Measurements from ENCODE around the gene SYT7. TPM values are rescaled to one million over a fixed set of nuclear protein-coding genes. Genes with fewer than 3 reads are reported as not detected.

Gene SYT7
- polyA plus RNA-seq, 1 donor: 3.4 TPM

GRCh38 chr11:61534933-61535839, 45.7 kb downstream of the SYT7 start:
- DNase-seq: no peak

DNA sequence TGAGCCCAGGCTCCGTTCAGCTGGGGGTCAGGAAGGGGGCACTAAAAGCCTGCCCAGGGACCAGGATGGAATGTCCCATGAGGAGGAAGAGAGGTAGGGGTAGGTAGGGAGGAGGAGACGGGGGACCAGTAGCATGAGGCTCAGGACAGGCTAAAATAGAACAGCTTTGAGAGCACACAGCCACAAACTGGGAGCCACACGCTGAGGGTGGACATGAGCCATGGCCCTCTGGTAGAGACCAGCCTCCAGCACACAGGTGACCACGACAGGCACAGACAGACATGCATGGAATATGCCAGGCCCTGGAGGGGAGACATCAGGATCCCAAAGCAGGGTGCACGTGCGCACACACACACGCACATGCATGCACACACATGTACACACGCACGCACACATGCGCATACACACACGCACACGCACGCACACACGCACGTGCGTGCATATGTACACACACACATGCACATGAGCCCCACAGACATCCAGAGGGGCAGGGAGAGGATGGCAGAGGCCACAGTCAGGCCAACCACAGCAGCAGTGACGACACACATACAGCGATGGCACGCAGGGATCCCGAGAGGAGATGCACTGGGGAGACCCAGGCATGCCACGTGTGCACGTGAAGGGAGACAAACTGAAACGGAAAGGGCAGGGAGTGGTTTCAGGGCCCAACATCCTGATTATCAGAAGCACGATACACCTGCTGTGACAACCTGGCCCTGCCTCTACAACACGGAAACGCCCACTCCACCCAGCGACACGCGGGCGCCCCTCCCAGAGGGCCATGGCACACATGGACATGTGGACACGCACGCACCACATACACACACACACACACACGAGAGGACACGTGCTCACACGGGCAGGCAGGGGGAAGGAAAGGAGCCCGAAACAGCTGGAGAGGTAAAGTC, 46.6 kb downstream of the SYT7 start:
- no peak for DNase-seq

DNA sequence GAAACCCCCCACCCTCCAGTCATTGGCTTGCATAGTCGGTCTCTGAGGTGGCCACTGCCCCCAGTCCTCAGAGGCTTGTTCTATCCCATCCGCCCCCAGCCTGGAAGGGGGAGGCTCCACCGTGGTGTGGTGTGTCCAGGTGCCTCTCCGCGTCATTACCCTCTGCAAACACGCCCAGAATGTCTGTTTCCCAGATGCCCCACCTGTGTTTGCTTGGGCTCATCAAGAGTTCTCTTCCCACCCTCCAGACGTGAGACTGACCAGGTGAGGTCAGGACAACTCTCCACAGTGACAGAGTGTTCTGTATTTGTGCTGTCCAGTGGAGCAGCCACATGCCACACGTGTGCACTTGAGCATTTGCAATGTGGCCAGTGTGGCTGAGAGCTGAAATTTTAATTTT, 47.5 kb downstream of the SYT7 start:
- DNase-seq: no peak

DNA sequence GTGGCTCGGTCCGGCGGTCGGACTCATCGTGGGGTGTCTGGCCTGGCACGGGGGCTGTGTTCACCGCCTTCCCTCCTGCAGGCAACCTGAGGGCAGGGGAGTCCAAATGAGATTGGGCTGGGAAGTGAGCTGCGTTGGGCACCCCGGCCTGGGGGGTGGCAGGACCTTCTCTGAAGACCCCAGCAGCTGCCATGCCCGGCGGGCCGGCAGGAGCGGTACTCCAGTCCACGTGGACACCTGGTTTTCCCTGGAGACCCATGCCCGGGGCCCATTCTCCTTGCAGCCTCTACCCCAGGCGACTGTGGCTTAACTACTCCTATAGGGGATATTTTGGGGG, 47.9 kb downstream of the SYT7 start:
- DNase-seq: no peak

GRCh38 chr11:61532134-61533038, 48.5 kb downstream of the SYT7 start:
- DNase-seq: no peak

DNA sequence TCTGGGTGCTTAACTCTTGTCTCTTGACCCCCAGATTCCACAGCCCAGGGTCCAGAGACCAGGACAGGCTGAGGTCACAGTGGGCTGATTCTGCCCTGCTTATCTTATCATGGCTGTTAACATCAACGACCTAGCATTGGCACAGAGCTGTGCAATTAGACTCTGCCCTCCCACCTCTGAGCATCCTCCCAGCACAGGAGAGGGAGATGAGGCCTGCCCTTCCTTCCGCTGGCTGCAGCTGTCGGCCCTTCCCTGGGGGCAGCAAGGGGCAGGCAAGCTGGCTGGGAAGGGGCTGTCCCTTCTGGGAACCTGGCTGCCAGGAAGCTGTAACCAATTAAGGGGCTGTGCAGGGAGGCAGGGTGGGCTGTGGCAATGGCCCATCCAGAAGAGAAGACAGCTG, 49.8 kb downstream of the SYT7 start:
- DNase-seq: no peak

GRCh38 chr11:61529537-61530225, 51.2 kb downstream of the SYT7 start:
- no peak for DNase-seq

- no peak for DNase-seq
Measured at GRCh38 chr11:61528114-61528513, 52.8 kb downstream of the SYT7 start.

- DNase-seq: no peak
Measured at GRCh38 chr11:61526956-61527731, 53.7 kb downstream of the SYT7 start.

DNA sequence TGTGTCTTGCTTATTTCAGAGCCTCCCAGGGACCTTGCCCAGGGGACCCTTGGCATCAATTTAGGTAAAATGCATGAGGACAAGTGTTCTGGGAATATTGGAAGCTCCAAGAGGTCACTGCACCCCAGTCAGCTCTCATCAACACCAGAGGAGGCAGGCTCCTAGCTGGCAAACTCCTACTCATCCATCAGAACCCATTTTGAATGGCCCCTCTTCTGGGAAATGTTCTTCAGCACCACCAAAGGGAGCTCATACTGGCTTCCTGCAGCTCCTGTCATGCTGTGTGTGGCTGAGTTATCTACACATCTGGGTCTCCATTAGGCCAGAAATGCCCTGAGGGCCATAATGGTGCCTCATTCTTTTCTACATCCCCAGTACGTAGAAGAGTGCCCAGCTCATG, 54.6 kb downstream of the SYT7 start:
- DNase-seq: no peak

DNA sequence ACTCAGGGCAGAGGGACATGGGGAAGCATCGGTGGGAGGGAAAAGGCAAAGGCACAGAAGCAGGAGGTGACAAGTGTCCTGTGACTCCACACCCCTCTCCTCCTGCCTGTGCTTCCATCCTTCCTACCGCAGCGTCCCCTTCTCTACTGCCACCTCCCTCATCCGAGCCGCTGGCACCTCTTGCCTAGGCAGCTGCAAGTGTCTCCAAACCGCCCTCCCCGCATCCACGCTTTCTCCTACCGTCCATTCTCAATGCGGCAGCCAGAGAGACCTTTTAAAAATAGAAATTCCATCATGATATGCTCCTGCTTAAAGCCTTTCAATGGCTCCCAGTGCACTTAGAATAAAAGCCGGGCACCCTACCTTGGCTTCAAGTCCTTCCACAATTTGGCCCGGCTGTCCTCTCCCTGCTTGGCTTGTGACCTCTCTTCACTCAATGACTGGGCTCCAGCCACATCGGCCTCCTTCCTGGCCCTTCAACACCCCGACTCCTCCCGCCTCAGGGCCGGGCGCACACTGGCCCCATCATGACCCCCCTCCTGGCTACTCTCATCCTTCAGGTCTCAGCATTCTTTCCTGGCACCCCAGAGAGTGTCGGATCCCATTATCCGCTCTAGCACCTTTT, 55.8 kb downstream of the SYT7 start:
- DNase-seq: no peak

DNA sequence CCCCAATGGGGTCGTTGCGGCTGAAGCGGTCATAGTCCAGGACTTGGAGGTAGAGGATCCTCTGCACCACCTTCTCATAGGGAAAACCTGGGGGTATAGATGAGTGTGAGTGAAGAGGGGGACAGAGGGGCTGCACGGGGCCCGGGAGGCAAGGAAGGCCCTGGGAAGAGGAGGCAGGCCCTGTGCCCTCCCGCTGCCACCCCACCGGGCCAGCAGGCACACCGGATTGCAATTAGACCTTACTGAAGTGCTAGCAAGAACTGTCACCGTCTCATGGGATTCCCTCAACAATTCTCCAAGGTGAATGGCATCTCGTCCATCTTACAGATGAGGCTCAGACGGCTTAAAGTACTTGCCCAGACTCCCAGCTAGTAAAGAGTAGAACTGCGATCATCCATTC, 56.4 kb downstream of the SYT7 start:
- DNase-seq: no peak

DNA sequence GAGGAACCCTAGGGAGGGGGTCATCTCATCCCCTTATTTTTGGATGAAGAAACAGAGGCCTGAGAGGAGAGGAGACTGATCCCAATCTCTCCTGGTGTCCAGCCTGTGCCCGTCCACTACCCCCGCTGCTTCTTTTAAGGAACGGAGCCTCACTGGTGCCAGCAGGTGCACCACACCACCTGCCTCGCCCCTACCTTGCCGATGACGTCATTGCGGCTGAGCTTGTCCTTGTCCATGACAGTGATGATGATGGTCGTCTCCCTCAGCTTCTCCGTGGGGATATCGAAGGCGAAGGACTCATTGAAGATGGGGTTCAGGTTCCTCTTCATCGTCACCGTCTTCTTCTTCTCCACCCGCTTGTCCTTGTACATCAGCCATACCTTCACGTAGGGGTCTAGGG, 58.0 kb downstream of the SYT7 start:
- DNase-seq: no peak

- no peak for DNase-seq
Measured at GRCh38 chr11:61518032-61518795, 62.7 kb downstream of the SYT7 start.

- no peak for DNase-seq
Measured at GRCh38 chr11:61516675-61517572, 64.0 kb downstream of the SYT7 start.

- DNase-seq: no peak
Measured at GRCh38 chr11:61516191-61516590, 64.7 kb downstream of the SYT7 start.

- DNase-seq: no peak
Measured at GRCh38 chr11:61515686-61516085, 65.2 kb downstream of the SYT7 start.

DNA sequence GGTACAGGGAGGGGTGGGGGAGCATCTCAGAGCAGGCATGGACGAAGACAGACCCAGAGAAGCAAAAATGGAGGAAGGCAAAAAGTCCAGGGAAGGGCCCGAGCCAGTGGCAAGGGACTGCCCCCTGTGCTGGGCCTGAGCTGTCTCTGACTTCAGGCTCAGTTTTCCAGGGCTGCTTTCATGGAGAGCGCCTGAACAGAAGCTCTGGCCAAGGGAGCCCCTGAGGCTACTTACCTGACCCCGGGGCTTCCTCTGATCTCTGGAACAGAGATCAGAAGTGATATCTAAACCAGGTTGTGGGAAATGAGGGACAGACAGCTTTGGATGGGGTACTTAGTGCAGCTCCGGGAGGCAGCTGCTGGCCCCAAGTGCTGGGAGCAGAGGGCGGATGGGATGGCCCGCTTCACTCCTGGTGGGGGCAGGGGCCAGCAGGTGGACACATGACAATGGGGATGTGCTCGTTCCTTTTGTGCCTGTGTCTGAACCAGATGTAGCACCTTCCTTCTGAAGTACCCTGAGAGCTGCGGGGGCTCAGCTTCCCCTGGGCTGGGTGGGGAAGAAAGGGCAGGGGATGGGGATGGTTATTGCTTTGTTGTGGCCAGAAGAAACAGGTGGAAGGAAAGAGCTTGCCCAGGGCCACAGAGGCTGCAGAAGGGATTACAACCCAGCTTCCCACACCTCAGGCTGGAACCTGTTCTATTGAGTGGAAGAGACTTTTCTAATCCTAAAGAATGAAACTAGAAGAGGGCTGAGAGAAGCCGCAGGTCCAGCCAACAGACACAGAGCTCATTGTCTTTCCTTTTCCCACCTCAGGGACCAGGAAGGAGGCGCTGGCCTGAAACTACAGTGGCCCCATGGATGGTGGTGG, 66.6 kb downstream of the SYT7 start:
- no peak for DNase-seq

Data from hindlimb muscle (tissue), 1 donor.